Lung microvascular endothelial cell (primary cell): ENCODE data around the gene TOMT. TPM values are rescaled to one million over a fixed set of nuclear protein-coding genes. Genes with fewer than 3 reads are reported as not detected.

Experiments used
- DNase-seq, 2 donors: peaks; one replicate each; pipeline versions ENCODE4 v3.0.0 to v3.0.0-alpha.2; 2010; ENCODE audit warnings: low read depth in 2 of 2
- total RNA-seq: library from RNA; depleted of rRNA; stranded (reverse); fragments of >200 nt; gene quantifications from 2 replicates; pipeline ENCODE4 v1.2.1, GENCODE V29; 2014

Gene TOMT
- total RNA-seq, 1 donor from 2014 or later, result 0.20 TPM

DNA sequence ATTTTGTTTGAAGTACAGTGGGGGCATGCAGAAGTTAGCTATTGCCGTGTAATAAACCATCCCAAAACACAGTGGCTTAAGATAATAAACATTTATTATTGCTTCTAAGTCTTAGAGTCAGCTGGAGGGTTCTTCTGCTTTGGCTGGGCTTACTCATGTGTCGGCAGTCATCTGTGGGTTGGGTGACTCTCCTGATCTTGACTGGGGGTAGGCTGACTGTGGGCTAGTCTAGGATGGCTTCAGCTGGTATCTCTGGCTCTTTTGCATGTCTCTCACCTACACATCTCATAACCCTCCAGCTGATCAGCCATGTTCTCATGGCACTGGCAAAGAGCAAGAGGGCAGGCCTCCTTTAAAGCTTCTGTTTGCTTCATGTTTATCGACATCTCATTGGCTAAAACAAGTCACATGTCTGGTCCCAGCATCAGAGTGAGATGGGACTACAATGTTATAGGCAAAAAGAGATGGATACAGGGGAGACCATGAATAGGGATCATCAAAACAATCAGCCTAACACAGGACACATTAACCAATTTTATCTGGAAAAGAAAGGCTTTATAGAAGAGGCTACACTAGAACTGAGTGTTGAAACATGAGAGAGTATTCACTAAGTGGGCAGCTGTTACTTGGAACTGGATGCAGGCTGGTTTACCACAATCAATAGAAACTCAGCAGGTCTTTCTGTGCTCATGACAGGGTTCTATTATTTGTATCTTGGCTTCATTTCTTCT lies 19.9 kb upstream of the TOMT start:
- DNase-seq, result no peak

- no peak for DNase-seq
These were observed 17.5 kb upstream of the TOMT start for GRCh38 chr11:72088076-72088808.

- peak; percentile 66 to 69 for DNase-seq
These were observed 14.4 kb upstream of the TOMT start for GRCh38 chr11:72091292-72091691.

DNA sequence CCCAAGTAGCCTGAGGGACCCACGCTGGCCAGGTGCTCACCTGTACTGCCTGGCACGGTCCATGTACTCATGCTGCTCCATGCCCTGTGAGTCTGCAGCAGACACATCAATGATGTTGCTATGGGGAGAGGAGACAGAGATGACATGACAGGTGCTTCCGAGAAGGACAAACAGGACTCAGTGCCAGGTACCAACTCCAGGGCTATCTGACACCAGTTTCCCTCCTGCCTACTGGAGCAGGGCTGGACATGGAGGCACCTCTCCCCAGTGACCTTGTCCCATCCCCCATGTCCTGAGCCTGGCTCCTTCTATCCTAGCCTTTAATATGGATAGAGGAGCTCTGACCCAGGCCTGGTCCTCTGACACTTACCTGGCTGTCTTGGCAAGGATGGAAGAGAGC lies 7.0 kb upstream of the TOMT start:
- DNase-seq, result no peak

GRCh38 chr11:72100009-72100408 lies 5.7 kb upstream of the TOMT start:
- no peak for DNase-seq

DNA sequence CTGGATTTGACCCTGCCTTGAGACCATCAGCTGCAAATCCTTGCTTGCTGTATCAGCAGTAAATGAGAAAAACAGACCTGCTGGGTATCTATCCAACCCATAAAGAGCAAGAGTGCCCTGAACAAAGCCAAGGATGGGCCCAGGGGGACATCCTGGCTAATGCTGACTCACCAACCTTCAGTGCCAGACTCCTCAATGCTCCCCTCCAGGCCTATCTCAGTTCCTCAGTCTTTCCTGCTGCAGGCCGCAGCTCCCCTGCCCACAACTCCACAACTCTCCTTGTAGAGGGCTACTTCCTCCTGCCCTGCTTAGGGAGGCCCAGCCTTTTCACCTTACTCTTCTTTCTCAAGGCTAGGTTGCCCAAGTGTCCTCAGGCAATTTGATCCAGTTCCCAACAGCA lies 5.3 kb upstream of the TOMT start:
- no peak for DNase-seq

DNA sequence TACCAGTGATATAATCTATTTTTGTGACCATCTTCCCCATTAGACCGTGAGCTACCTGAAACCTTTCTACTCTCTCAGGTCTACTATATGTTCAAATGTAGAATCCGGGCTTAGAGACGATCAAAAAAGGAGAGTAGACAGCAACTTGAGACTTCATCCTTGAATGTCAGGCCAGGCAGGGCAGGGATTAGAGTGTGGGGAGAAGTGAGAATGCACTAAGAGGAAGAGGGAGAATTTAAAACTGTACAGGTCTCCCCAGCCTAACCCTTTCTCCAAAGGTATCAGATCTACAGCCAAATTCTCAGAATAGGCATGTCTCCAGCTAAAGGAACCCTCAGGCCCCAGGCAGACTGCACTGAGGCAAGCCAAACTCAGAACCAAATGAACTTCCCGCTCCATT lies 3.6 kb upstream of the TOMT start:
- no peak for DNase-seq

DNA sequence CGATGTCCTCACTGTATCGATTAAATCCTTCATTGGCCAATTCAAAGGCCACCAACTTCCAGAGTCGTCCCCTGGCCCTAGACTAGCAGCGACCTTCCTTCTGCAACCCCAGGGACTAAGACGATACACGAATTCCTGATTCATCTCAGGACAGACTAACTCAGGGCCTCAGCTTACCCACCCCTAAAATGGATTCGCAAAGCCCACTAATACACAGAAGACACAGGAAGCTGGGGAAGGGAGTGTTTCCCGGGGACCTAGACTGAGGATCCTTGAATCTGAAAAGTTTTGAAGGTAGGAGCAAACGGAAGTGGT lies 3.1 kb upstream of the TOMT start:
- DNase-seq, result no peak

DNA sequence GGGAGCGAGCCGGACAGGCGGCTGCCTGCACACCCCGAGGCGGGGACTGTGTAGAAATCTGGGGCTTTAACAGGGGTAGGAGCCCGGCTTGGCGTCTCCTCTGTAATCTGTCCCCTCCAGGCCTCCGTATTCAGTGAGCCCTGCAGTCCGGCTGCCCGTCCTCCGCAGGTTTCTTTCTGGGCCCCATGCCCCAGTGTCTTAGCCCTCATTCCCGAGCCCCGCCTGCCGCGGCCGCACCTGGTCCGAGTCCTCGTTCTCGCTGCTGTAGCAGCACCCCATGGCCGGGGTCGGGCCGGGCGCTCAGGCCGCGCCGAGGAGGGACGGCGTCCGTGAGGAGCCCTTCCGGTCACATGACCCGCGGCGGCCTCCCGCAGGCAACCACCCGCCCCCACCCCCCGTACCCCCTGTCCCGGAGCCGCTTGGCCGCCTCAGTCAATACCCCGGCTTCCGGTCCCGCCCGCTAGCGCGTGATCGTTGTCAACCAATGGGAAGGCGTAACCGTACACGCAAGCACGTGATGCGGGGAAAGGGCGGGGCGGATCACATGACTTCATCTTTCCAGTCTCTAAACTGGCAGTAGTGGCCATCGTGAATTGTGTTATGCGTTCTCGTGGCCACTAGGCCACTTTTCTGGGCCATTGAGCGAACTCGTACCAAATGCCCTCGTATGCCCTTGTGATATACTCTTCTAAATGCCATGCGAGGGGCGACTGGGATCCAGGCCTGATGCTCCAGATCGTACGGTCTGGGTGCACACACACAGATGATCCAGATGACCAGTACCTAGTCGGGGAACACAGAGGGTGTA lies 2.6 kb upstream of the TOMT start, which contains the start of gene LAMTOR1:
Gene LAMTOR1 (minus strand): TSS at position 352 of the 808 bp plus-strand sequence. CDS start 73 bp downstream, at position 279.
- peak; percentile 99 to 100 for DNase-seq

GRCh38 chr11:72103754-72104167 lies 2.0 kb upstream of the TOMT start:
- no peak for DNase-seq

- no peak for DNase-seq
These were observed 5.8 kb downstream of the TOMT start for GRCh38 chr11:72111300-72112142.

DNA sequence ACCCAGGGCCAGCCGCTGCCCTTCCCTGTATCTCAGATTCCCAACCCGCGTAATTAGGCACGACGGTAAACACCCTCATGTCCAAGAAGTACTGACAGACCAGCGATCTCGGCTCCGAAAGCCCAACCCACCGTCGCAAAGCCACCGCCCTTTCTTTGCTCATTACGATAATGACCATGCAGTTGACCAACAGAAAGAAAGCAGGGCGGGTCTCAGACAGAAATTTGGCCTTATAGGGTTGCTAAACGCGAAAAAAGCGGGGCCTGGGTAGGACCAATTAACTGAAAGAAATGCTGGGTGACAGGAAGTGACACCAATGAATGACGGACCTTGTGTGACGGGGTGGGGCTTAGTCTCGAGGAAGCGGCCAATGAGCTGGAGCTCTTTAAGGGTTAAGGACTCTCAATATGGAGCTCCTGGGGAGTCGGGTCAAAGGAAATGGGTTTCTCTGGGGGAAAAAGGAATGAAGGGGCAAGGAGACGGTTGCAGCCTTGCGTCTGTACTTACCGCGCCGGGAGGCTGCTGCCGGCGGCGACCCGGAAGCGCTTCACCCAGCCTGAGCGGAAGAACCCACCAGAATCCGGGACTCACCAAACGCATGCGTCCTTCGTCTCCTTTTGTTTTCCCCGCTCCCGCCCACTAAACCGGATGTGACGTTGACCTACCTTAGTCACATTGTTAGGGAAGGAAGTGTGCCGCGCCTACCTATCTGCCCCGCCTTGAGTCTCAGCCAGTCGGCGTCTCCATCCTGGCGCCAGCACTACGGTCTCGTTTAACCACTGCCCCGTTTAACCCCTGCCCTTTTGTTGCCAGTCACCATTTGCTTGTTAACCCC lies 6.6 kb downstream of the TOMT start, which contains the start of gene ANAPC15:
Gene ANAPC15 (minus strand): TSS at position 553 of the 835 bp plus-strand sequence. CDS start 1,419 bp downstream, outside the sequence.
- DNase-seq, result peak; percentile 100

- DNase-seq, result peak in 1 of 2 donors; percentile 29
These were observed 7.5 kb downstream of the TOMT start for GRCh38 chr11:72112978-72113808.

DNA sequence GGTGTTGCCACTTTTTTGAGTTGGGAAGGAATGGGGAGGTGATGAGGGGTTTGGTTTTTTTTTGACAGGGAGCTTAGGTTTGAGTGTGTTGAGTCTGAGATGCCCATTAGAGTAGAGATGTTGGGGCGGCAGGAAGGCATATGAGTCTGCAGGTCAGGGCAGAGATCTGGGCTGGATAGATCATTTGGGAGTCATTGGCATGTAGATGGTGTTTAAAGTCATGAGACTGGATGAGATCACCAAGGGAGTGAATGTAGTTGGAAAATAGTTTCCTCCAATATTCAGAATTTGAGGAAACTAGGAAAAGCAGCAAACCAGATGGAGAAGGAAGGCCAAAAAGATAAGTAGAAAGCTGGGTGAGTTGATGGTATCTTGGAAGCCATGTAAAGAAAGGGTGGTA lies 8.8 kb downstream of the TOMT start:
- no peak for DNase-seq

DNA sequence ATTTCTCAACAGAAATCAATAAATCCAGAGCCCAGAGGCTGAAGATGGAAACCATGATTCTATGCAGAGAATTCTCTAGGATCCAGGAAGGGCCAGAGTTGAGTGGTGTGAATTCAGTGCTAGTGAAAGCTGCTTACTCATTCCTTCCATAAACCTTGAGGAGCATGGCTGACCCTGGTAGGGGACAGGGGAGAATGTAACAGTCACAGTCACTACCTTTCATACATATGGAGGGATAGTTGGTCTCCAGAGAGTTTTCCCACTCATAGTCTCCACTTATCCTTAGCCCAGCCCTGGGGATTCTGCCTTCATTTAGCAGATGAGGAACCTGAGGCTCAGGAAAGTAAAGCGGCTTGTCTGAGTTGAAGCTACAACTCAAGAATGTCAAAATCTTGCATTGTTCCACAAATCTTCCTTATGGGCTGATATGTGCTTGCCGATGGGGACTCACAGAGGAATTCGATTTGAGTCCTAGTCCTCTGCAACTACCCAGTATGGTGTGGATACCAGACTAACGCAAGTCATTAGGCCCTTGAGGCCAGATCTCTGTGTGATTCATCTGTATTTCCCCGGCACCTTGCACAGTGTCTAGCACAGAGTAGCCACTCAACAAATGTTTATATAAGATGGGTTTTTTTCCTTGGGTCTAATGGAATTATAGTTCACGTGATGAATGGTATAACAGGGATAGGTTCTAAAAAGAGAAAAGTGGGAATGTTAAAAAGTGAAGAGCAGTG lies 10.5 kb downstream of the TOMT start:
- DNase-seq, result no peak

DNA sequence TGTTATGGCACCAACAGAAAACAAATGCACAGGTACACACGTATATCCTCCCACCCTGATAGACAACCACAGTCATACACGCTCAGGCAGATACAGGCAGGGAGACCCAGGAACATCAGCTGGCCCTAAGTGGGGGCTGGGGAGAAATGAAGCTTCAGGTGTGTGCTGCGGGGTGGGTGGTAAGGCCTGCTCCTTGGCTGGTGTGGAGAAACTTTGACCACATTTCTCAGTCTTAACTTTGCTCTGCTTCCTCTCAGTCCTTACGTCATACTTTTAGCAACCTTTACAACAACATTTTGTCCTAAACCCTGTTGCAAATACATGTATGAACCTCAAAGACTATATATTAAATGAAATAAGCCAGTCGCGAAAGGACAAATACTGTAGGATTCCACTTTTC lies 13.5 kb downstream of the TOMT start:
- no peak for DNase-seq

GRCh38 chr11:72120930-72121329 lies 15.2 kb downstream of the TOMT start:
- DNase-seq, result no peak

GRCh38 chr11:72122607-72123006 lies 16.9 kb downstream of the TOMT start:
- no peak for DNase-seq
